KMS-11 (cell line): ENCODE results near the gene MGAT4B.

Experiments used
- H2AFZ ChIP-seq: fragments of 200-600 bp; sonication (generic); 2 replicates; pipeline ENCODE4 v1.6.1; 2016; ENCODE audit warnings: antibody characterized with exemption, mixed run types, low read depth
- H3K27ac ChIP-seq: fragments of 200-600 bp; sonication (generic); 2 replicates; pipeline ENCODE4 v1.6.1; 2016; ENCODE audit warnings: mild to moderate bottlenecking, mixed run types
- H3K27me3 ChIP-seq: fragments of 200-600 bp; sonication (generic); 2 replicates; pipeline ENCODE4 v1.6.1; 2017; ENCODE audit warnings: mild to moderate bottlenecking, low read depth, mixed run types, moderate library complexity; ENCODE audit not compliant: insufficient read depth
- H3K36me3 ChIP-seq: fragments of 200-600 bp; sonication (generic); 2 replicates; pipeline ENCODE4 v1.6.1; 2017; ENCODE audit warnings: mild to moderate bottlenecking, mixed run types; ENCODE audit not compliant: insufficient read depth
- H3K4me1 ChIP-seq: fragments of 200-600 bp; sonication (generic); 2 replicates; pipeline ENCODE4 v1.6.1; 2016; ENCODE audit warnings: mild to moderate bottlenecking, low read depth, mixed run types; ENCODE audit not compliant: poor library complexity, severe bottlenecking
- H3K4me2 ChIP-seq: fragments of 200-600 bp; sonication (generic); 2 replicates; pipeline ENCODE4 v1.7.0; 2016; ENCODE audit warnings: mild to moderate bottlenecking, mixed run types
- H3K4me3 ChIP-seq: fragments of 200-600 bp; sonication (generic); IDR thresholded peaks from 2 replicates; pipeline ENCODE4 v1.6.1; 2017; ENCODE audit warnings: low read depth, low read length, mixed read lengths; ENCODE audit not compliant: insufficient read depth
- H3K79me2 ChIP-seq: fragments of 200-600 bp; sonication (generic); 2 replicates; pipeline ENCODE4 v1.6.1; 2016; ENCODE audit warnings: low read depth, mixed run types; ENCODE audit not compliant: insufficient read depth
- H3K9ac ChIP-seq: fragments of 200-600 bp; sonication (generic); 2 replicates; pipeline ENCODE4 v1.6.1; 2016; ENCODE audit warnings: mild to moderate bottlenecking, mixed run types
- H4K20me1 ChIP-seq: fragments of 200-600 bp; sonication (generic); 2 replicates; pipeline ENCODE4 v1.6.1; 2016; ENCODE audit warnings: mild to moderate bottlenecking, mixed run types; ENCODE audit not compliant: insufficient read depth
- TF ChIP-seq, protein P1 (sequence below): fragments of 200-600 bp; sonication (generic); conservative IDR thresholded peaks from 2 replicates; pipeline ENCODE4 v1.6.1; 2017; ENCODE audit warnings: low read depth, mild to moderate bottlenecking, antibody characterized with exemption, low read length, moderate library complexity, mixed read lengths

MGAT4B gene

DNA sequence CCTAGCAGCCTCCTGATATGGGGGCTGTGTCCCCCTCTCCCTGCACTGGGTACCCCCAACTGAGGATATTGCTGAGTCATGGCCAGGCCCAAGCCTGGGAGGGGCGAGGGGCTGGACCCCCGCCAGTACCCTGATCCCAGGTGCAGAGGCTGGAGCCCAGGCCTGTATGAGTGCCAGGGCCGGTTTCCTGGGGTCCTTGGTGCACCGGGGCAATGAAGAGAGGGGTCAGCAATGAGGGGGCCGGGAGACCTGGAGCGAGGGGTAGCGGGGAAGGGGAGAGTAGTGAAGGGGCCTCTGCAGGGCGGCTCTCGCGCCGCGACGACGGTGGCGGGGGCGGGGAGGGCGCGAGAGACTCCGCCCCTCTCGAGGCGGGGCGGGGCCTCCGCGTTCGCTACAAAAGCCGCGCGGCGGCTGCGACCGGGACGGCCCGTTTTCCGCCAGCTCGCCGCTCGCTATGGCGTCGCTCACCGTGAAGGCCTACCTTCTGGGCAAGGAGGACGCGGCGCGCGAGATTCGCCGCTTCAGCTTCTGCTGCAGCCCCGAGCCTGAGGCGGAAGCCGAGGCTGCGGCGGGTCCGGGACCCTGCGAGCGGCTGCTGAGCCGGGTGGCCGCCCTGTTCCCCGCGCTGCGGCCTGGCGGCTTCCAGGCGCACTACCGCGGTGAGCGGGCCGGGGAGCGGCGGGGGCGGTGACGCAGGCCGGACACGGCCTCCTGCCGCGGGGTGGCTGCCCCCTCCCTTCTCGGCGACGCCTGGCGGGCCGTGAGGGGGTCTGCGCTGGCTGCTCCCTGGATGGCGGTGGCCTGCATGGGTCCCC, 14.0 kb upstream of the MGAT4B start, which contains the start of gene SQSTM1:
TSS of gene SQSTM1 (plus strand) at position 423 of the 815 bp plus-strand sequence. CDS start at position 455, 32 bp downstream.
- peaks cover 11% of the 10 kb centered on the region; the same call in 1 of the 2 replicates for H4K20me1 ChIP-seq
- H3K9ac ChIP-seq, result peak within 1 kb of the TSS; percentile 90
- TF ChIP-seq, protein P1, sequence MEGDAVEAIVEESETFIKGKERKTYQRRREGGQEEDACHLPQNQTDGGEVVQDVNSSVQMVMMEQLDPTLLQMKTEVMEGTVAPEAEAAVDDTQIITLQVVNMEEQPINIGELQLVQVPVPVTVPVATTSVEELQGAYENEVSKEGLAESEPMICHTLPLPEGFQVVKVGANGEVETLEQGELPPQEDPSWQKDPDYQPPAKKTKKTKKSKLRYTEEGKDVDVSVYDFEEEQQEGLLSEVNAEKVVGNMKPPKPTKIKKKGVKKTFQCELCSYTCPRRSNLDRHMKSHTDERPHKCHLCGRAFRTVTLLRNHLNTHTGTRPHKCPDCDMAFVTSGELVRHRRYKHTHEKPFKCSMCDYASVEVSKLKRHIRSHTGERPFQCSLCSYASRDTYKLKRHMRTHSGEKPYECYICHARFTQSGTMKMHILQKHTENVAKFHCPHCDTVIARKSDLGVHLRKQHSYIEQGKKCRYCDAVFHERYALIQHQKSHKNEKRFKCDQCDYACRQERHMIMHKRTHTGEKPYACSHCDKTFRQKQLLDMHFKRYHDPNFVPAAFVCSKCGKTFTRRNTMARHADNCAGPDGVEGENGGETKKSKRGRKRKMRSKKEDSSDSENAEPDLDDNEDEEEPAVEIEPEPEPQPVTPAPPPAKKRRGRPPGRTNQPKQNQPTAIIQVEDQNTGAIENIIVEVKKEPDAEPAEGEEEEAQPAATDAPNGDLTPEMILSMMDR, result no peak
- no peaks in the 10 kb centered on the region for H3K27me3 ChIP-seq
- H3K4me2 ChIP-seq, result peak within 1 kb of the TSS; percentile 71
- H3K79me2 ChIP-seq, result peaks cover 31% of the 10 kb centered on the region
- H3K27ac ChIP-seq, result peak within 1 kb of the TSS; percentile 99
- peaks cover 30% of the 10 kb centered on the region for H3K4me1 ChIP-seq
- H3K36me3 ChIP-seq, result no peaks in the 10 kb centered on the region
- H3K4me3 ChIP-seq, result no peak within 1 kb of the TSS
- peak within 1 kb of the TSS; percentile 34; the same call in 1 of the 2 replicates for H2AFZ ChIP-seq

DNA sequence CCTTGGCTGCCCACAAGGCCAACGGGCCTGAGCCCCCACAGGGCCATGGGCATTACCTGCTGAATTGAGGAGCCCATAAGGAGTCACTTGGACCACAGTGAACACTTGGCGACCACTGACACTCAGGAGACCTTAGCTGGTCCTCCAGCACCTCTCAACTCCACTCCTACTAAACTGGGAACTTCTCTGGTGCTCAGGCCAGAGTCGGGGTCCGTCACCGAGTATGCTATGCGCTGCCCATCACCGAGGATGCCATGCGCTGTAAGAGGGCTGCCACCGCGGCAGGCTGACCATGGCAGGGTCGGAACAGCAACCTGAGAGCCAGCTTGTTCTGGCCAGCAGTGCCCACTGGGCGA, 13.4 kb upstream of the MGAT4B start:
- peaks cover 31% of the 10 kb centered on the region for H3K79me2 ChIP-seq
- peak overlapping the region; percentile 99 for H3K27ac ChIP-seq
- no peak overlapping the region for H3K4me3 ChIP-seq
- H3K4me1 ChIP-seq, result peaks cover 30% of the 10 kb centered on the region
- no peaks in the 10 kb centered on the region for H3K27me3 ChIP-seq
- no peaks in the 10 kb centered on the region for H3K36me3 ChIP-seq
- H3K4me2 ChIP-seq, result peak overlapping the region; percentile 71
- H3K9ac ChIP-seq, result peak overlapping the region; percentile 90; the same call in 1 of the 2 replicates
- H4K20me1 ChIP-seq, result peaks cover 11% of the 10 kb centered on the region; the same call in 1 of the 2 replicates
- 0 out of 2 replicates have a peak overlapping the region, but pooled peaks have one; percentile 34 for H2AFZ ChIP-seq
- TF ChIP-seq, protein P1, result no peak

DNA sequence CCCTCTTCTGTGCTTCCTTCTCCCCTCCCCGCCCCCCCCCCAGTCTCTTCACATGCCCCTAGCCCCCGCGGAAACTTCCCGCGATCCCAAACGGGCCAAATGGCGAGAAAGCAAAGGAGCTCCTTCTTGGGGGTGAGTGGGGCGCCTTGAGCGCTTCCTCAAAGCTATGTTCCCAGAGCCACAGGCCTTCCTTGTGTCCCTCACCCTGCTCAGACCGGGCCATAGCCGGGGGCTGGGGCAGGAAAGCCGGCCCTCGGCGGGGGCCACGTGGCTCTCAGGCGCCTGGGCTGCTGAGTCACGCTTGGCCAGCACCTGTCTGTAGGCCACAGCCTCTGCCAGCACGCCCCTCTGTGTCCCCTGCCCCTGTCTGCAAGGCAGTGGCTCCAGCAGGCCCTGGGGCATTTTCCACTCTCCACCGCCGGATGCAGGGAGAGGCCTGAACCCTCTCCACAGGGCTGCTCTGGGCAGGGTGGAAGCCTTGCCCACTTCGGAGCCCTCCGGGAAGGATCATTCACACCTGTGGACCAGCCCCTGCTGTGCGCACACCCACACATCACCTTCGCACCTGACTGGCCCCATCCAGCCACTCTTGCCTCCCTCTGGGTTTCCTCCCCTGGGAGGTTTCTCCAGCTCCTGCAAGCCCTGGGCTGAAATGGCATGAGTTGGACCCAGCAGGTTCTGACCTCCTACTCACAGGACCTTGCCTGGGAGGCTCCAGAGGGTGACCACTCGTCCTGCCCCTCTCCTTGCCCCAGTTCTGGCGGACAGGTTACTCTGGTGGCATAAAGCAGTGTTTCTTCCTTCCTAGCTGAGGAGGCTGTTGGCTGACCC, 12.8 kb upstream of the MGAT4B start:
- Histone ChIP-seq H2AFZ (peak overlapping the region; percentile 18; the same call in 1 of the 2 replicates), H3K4me3 (no peak overlapping the region), H3K9ac (peak overlapping the region; percentile 90), H3K4me1 (peaks cover 30% of the 10 kb centered on the region), H4K20me1 (peaks cover 11% of the 10 kb centered on the region; the same call in 1 of the 2 replicates), H3K27me3 (no peaks in the 10 kb centered on the region), H3K79me2 (peaks cover 28% of the 10 kb centered on the region), H3K4me2 (peak overlapping the region; percentile 71; the same call in 1 of the 2 replicates), H3K36me3 (no peaks in the 10 kb centered on the region), H3K27ac (peak overlapping the region; percentile 99)
- TF ChIP-seq, protein P1, result no peak

DNA sequence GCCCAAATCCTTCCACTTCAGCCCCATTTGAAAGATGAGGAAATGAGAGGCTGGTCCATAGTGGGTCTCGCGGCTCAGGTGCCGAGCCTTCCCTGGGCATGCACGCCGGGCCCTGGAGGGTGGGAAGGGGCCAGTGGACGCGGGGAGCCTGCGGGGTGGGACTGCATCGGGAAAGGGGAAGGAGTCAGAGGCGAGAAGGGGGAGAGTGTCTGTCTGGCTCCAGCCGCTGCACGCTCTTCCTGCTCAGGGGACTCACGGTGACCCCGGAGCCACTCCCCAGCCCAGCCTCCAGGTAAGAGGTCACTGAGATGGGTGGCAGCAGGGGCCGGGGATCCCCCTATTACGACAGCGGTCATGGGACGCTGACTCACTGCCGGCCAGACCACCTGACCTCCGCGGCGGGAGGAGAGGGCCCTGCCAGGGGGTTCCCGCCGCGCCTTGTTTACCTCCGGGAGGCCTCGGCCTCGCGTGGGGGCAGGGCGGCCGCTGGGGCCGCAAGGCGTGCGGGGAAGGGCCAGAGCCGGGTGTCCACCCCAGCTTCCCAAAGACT, 12.2 kb upstream of the MGAT4B start:
- peak overlapping the region; percentile 26; the same call in 1 of the 2 replicates for H2AFZ ChIP-seq
- H3K27ac ChIP-seq, result peak overlapping the region; percentile 99
- H3K9ac ChIP-seq, result peak overlapping the region; percentile 90
- H3K4me1 ChIP-seq, result peaks cover 30% of the 10 kb centered on the region
- no peaks in the 10 kb centered on the region for H3K36me3 ChIP-seq
- TF ChIP-seq, protein P1, result no peak
- no peaks in the 10 kb centered on the region for H3K27me3 ChIP-seq
- H3K79me2 ChIP-seq, result peaks cover 25% of the 10 kb centered on the region
- H3K4me2 ChIP-seq, result peak overlapping the region; percentile 71
- H4K20me1 ChIP-seq, result peaks cover 11% of the 10 kb centered on the region; the same call in 1 of the 2 replicates
- no peak overlapping the region for H3K4me3 ChIP-seq
